Neural cell (in vitro differentiated cells): ENCODE data around the gene USP34. TPM values are rescaled to one million over a fixed set of nuclear protein-coding genes. Genes with fewer than 3 reads are reported as not detected.

Experiments used
- H2AFZ ChIP-seq: fragments of 200-600, 300-800 bp; sonication (generic), shearing (Covaris generic); 2 replicates; pipeline ENCODE4 v1.6.0; 2014; ENCODE audit warnings: low read depth, mild to moderate bottlenecking, antibody characterized with exemption, low read length, moderate library complexity
- H3F3A ChIP-seq: fragments of 200-600 bp; shearing (Covaris generic); 2 replicates; pipeline ENCODE4 v1.6.1; 2016; ENCODE audit warnings: mild to moderate bottlenecking, moderate library complexity, mixed read lengths, antibody characterized with exemption, low read length; ENCODE audit not compliant: insufficient read depth, poor library complexity, severe bottlenecking
- H3K27ac ChIP-seq: fragments of 200-600, 300-800 bp; sonication (generic), shearing (Covaris generic); 2 replicates; pipeline ENCODE4 v1.5.1; 2014; ENCODE audit warnings: mild to moderate bottlenecking, low read length, moderate library complexity
- H3K27me3 ChIP-seq: fragments of 300-800, 200-600 bp; sonication (generic), shearing (Covaris generic); 2 replicates; pipeline ENCODE4 v1.6.0; 2014; ENCODE audit warnings: mild to moderate bottlenecking, low read depth, low read length, moderate library complexity; ENCODE audit not compliant: insufficient read depth
- H3K36me3 ChIP-seq: fragments of 300-800, 200-600 bp; sonication (generic), shearing (Covaris generic); 2 replicates; pipeline ENCODE4 v1.5.1; 2014; ENCODE audit warnings: mild to moderate bottlenecking, antibody characterized with exemption, low read length, moderate library complexity; ENCODE audit not compliant: insufficient read depth
- H3K4me2 ChIP-seq: fragments of 300-800, 200-600 bp; sonication (generic), shearing (Covaris generic); 2 replicates; pipeline ENCODE4 v1.6.0; 2014; ENCODE audit warnings: mild to moderate bottlenecking, low read length
- H3K4me3 ChIP-seq: fragments of 300-800, 200-600 bp; sonication (generic), shearing (Covaris generic); 2 replicates; pipeline ENCODE4 v1.5.1; 2014; ENCODE audit warnings: mild to moderate bottlenecking, low read length, moderate library complexity
- H3K79me2 ChIP-seq: fragments of 200-600 bp; shearing (Covaris generic); replicated peaks from 2 replicates; pipeline ENCODE4 v1.6.0; 2014; ENCODE audit warnings: mild to moderate bottlenecking, low read length, moderate library complexity; ENCODE audit not compliant: insufficient read depth
- H3K9ac ChIP-seq: fragments of 300-800, 200-600 bp; sonication (generic), shearing (Covaris generic); 2 replicates; pipeline ENCODE4 v1.6.1; 2016; ENCODE audit warnings: mild to moderate bottlenecking, low read length, mixed read lengths
- H3K9me2 ChIP-seq: fragments of 200-600 bp; shearing (Covaris generic); 2 replicates; pipeline ENCODE4 v1.6.1; 2016; ENCODE audit warnings: mild to moderate bottlenecking, low read length, mixed read lengths; ENCODE audit not compliant: insufficient read depth
- H3K9me3 ChIP-seq: fragments of 200-600, 300-800 bp; sonication (generic), shearing (Covaris generic); 2 replicates; pipeline ENCODE4 v1.6.1; 2016; ENCODE audit warnings: mild to moderate bottlenecking, mixed run types, low read length, moderate library complexity, mixed read lengths
- H4K20me1 ChIP-seq: fragments of 200-600 bp; shearing (Covaris generic); 2 replicates; pipeline ENCODE4 v1.6.1; 2016; ENCODE audit warnings: mild to moderate bottlenecking, mixed run types; ENCODE audit not compliant: insufficient read depth
- CTCF ChIP-seq: fragments of 450-650 bp; IDR thresholded peaks from 2 replicates; pipeline ENCODE4 v1.5.1; 2014; ENCODE audit warnings: antibody characterized with exemption, mild to moderate bottlenecking, moderate library complexity; ENCODE audit not compliant: poor library complexity, severe bottlenecking
- EP300 ChIP-seq: fragments of 450-650 bp; conservative IDR thresholded peaks from 2 replicates; pipeline ENCODE4 v1.6.1; 2014; ENCODE audit warnings: antibody characterized with exemption, mild to moderate bottlenecking, moderate library complexity; ENCODE audit not compliant: poor library complexity, severe bottlenecking
- EZH2 ChIP-seq: fragments of 200-600, 300-800 bp; shearing (Covaris generic), sonication (generic); IDR thresholded peaks from 2 replicates; pipeline ENCODE4 v1.6.1; 2014; ENCODE audit warnings: antibody characterized with exemption, low read length, borderline replicate concordance, mild to moderate bottlenecking; ENCODE audit not compliant: insufficient read depth, poor library complexity, severe bottlenecking
- MXI1 ChIP-seq: fragments of 450-650 bp; conservative IDR thresholded peaks from 2 replicates; pipeline ENCODE4 v1.6.1; 2014; ENCODE audit warnings: antibody characterized with exemption, mild to moderate bottlenecking; ENCODE audit not compliant: poor library complexity, severe bottlenecking
- POLR2AphosphoS5 ChIP-seq: IDR thresholded peaks from 2 replicates; pipeline ENCODE4 v1.6.1; 2012
- RAD21 ChIP-seq: fragments of 450-650 bp; conservative IDR thresholded peaks from 2 replicates; pipeline ENCODE4 v1.6.1; 2014; ENCODE audit warnings: antibody characterized with exemption, mild to moderate bottlenecking, moderate library complexity
- REST ChIP-seq: IDR thresholded peaks from 2 replicates; pipeline ENCODE4 v1.6.1; 2012; ENCODE audit warnings: borderline replicate concordance
- SMC3 ChIP-seq: fragments of 450-650 bp; conservative IDR thresholded peaks from 2 replicates; pipeline ENCODE4 v1.6.1; 2014; ENCODE audit warnings: antibody characterized with exemption, mild to moderate bottlenecking, moderate library complexity; ENCODE audit not compliant: poor library complexity
- TAF1 ChIP-seq: IDR thresholded peaks from 2 replicates; pipeline ENCODE4 v1.6.1; 2012; ENCODE audit warnings: low read depth
- polyA plus RNA-seq: library from polyadenylated mRNA; depleted of rRNA; stranded (reverse); fragments of >200 nt; gene quantifications from 2 replicates; pipeline ENCODE4 v1.2.3, GENCODE V29; 2014

USP34 gene
- polyA plus RNA-seq, 1 donor from 2014 or later, result 87.9 TPM

GRCh38 chr2:61193670-61194561 lies 277.0 kb downstream of the USP34 start:
- no peaks in the 10 kb centered on the region for H3K9me2 ChIP-seq
- H3K27ac ChIP-seq, result no peak overlapping the region
- H2AFZ ChIP-seq, result no peak overlapping the region
- H3K36me3 ChIP-seq, result peaks cover 26% of the 10 kb centered on the region
- no peak for TF ChIP-seq MXI1
- TF ChIP-seq EP300, result no peak
- no peak for TF ChIP-seq CTCF
- TF ChIP-seq EZH2, result no peak
- no peak for TF ChIP-seq REST
- TF ChIP-seq SMC3, result no peak
- no peak for TF ChIP-seq TAF1
- TF ChIP-seq POLR2AphosphoS5, result no peak
- no peak for TF ChIP-seq RAD21
- H3K4me3 ChIP-seq, result no peak overlapping the region
- no peaks in the 10 kb centered on the region for H3K27me3 ChIP-seq
- H3K9ac ChIP-seq, result no peak overlapping the region
- H3K79me2 ChIP-seq, result no peaks in the 10 kb centered on the region
- H3F3A ChIP-seq, result no peaks in the 10 kb centered on the region
- no peak overlapping the region for H3K4me2 ChIP-seq
- H4K20me1 ChIP-seq, result no peaks in the 10 kb centered on the region
- H3K9me3 ChIP-seq, result no peaks in the 10 kb centered on the region

GRCh38 chr2:61187085-61187484 lies 283.8 kb downstream of the USP34 start:
- Histone ChIP-seq H3K4me3 (no peak overlapping the region), H4K20me1 (no peaks in the 10 kb centered on the region), H3K9ac (no peak overlapping the region), H3K27ac (no peak overlapping the region), H3K79me2 (no peaks in the 10 kb centered on the region), H3K9me3 (no peaks in the 10 kb centered on the region), H3K4me2 (no peak overlapping the region), H3K9me2 (no peaks in the 10 kb centered on the region), H2AFZ (no peak overlapping the region), H3K27me3 (no peaks in the 10 kb centered on the region), H3F3A (no peaks in the 10 kb centered on the region), H3K36me3 (peaks cover 20% of the 10 kb centered on the region)
- TF ChIP-seq SMC3 (no peak), MXI1 (no peak), POLR2AphosphoS5 (no peak), CTCF (no peak), REST (no peak), RAD21 (no peak), TAF1 (no peak), EP300 (no peak), EZH2 (no peak)
